HG02610 (cell line): Measurements from ENCODE around the gene ZNF483.
"Not testable (repeated sequence)": the region's sequence is repeated elsewhere in the genome, so short reads cannot be mapped to it uniquely, and the experiment has no call there.

ENCODE experiments used
- ATAC-seq: cut with Tn5 transposase; IDR thresholded peaks from one replicate; pipeline ENCODE4 v1.9.1; 2021; ENCODE audit warnings: mild to moderate bottlenecking, moderate library complexity; ENCODE audit not compliant: unreplicated experiment

The ZNF483 gene

GRCh38 chr9:111610149-111610548 is 85.2 kb downstream of the ZNF483 start:
- ATAC-seq = no peak

- no peak for ATAC-seq
Observed at GRCh38 chr9:111610845-111611244, 85.9 kb downstream of the ZNF483 start.

GRCh38 chr9:111613436-111614040 is 88.6 kb downstream of the ZNF483 start:
- no peak for ATAC-seq

GRCh38 chr9:111615928-111616327 is 90.9 kb downstream of the ZNF483 start:
- no peak for ATAC-seq

GRCh38 chr9:111617349-111617748 is 92.4 kb downstream of the ZNF483 start:
- ATAC-seq = not testable (repeated sequence)

- ATAC-seq = no peak
Observed at GRCh38 chr9:111621895-111622480, 97.0 kb downstream of the ZNF483 start.

- no peak for ATAC-seq
Observed at GRCh38 chr9:111622626-111623025, 97.6 kb downstream of the ZNF483 start.
